ENCODE data around the gene PSEN1.

DNA sequence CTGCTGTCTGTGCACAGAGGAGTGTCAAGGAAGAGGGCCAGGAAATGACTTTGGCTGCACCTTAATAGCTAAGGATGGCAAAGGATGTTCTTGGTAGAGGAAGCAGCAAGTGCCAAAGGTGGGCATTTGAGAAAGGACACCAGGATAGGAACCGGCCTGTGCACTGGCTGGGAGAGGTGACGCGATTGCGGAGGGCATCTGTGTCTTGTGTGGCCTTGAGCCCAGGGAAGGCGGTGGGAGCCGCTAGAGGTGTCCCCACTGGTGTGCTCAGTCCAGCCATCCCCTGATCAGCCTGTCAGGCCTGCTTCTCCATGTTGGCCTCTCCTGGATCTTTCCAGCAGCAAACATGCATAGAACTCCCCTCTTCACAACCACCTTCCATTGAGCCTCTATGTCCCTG, 131.2 kb downstream of the PSEN1 start:
- TF ChIP-seq EZH2 (IDR thresholded peaks at IDR 0.05; ENCODE audit: insufficient read depth, poor library complexity, severe bottlenecking) (no peak), EZH2phosphoT487 (IDR thresholded peaks at IDR 0.05; ENCODE audit: insufficient read depth, low read depth) (no peak)

Data from GM23248 (cell line).